HUES64 (cell line): ENCODE measurements around the gene CFAP46.

Experiments
- H3K27ac ChIP-seq: 2 replicates; pipeline ENCODE4 v1.7.0; 2013; ENCODE audit warnings: low read depth, low read length, inconsistent platforms
- H3K27me3 ChIP-seq: 2 replicates; pipeline ENCODE4 v1.6.1; 2013; ENCODE audit warnings: mild to moderate bottlenecking, low read length; ENCODE audit not compliant: insufficient read depth
- H3K36me3 ChIP-seq: 2 replicates; pipeline ENCODE4 v1.6.1; 2013; ENCODE audit warnings: mild to moderate bottlenecking, low read length; ENCODE audit not compliant: insufficient read depth
- H3K4me1 ChIP-seq: 2 replicates; pipeline ENCODE4 v1.6.1; 2013; ENCODE audit warnings: mild to moderate bottlenecking, low read length, moderate library complexity; ENCODE audit not compliant: insufficient read depth
- H3K4me3 ChIP-seq: 2 replicates; pipeline ENCODE4 v1.5.1; 2013; ENCODE audit warnings: mild to moderate bottlenecking, low read length, moderate library complexity
- H3K9ac ChIP-seq: 2 replicates; pipeline ENCODE4 v1.6.1; 2013; ENCODE audit warnings: mild to moderate bottlenecking, low read depth, low read length
- H3K9me3 ChIP-seq: 2 replicates; pipeline ENCODE4 v1.6.1; 2013; ENCODE audit warnings: low read depth, low read length; ENCODE audit not compliant: insufficient read depth
- WGBS: fragments of 150-250, 120-280 bp; methylation state at CpG from one replicate; pipeline ENCODE4 v1.1.7; 2013; ENCODE audit warnings: missing lambda C conversion rate; 5-methylcytosine and 5-hydroxymethylcytosine counted together

Gene CFAP46

DNA sequence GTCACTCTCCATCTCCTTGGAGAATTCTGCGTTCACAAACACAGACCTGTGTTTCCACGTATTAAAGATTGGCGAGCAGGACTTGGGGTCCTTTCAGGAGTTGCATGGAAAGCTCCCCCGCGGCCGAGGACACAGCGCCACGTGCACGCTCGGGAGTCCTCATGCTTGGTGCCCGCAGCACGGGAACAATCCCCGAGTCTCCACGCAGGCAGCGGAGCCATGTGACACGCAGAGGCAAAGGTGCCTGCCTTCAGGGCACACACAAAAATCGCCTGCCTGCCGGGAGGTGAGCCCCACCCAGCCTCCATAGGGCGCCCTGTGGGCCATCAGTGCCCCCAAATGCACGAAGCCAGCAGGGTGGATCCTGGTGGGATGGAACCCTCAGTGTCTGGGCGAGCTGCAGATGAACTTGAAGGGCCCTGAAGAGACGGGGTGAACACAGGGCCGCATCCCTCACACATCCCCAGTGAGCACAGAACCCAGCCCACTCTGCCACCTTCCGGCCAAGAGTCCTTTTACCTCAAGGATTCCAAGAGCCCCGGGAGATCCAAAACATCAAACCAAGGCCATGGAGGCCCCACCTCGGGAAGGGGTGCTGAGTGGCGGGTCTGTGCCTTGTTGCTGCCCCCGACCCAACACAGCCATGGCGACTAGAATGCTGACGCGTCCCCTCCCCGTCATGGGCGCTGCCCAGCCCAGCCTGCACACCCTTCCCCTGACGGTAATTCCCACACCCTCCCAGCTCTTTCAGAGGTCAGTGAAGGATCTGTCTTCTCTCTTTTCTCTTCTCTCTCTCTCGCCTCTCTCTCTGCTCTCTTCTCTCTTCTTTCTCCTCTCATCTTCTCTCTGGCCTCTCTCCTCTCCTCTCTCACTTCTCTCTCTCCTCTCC, 55.9 kb downstream of the CFAP46 start:
- WGBS, result 86% methylated on average over 35 of the region's 35 CpGs

DNA sequence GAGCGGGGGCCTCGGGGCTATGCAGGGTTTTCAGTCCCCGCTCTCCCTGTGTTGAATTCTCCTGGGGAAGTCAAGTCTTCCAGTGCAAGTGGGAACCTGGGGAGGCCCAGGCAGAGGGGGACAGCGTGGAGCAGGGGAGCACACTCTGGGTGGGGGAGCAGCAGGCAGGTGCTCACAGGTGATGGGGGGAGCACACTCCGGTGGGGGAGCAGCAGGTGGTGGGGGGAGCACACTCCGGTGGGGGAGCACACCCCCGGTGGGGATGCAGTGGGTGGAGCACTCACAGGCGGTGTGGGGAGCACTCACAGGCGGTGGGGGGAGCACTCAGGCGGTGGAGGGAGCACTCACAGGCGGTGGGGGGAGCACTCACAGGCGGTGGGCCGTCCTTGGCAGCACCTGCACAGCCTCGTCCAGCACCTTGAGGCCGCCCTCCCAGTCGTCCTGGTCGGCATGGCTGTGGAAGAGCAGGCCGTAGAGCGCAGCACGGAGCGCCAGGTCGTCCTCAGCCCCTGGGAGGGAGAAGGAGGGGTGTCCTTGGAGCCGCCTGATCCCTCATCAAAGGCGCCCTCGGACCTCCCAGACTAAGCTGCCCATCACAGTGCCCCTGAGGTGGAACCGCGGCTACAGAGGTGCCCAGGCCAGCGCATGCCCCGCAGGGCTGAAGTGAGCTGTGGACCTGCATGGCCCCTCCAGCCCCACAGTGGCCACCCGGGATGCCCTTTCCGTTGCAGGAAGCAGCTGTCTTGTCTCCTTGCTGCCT, 56.7 kb downstream of the CFAP46 start:
- no peak overlapping the region for H3K4me3 ChIP-seq
- no peaks in the 10 kb centered on the region for H3K9me3 ChIP-seq
- 93% methylated on average over 31 of the region's 31 CpGs for WGBS
- H3K27ac ChIP-seq, result no peak overlapping the region
- H3K27me3 ChIP-seq, result no peaks in the 10 kb centered on the region; the same call in 1 of the 2 replicates
- H3K36me3 ChIP-seq, result no peaks in the 10 kb centered on the region
- H3K9ac ChIP-seq, result no peak overlapping the region
- H3K4me1 ChIP-seq, result peaks cover 4% of the 10 kb centered on the region

More for the DNA sequence above, 55.9 kb downstream of the CFAP46 start:
- H3K4me1 ChIP-seq, result peaks cover 12% of the 10 kb centered on the region
- H3K27ac ChIP-seq, result no peak overlapping the region
- H3K27me3 ChIP-seq, result no peaks in the 10 kb centered on the region; the same call in 1 of the 2 replicates
- no peak overlapping the region for H3K4me3 ChIP-seq
- H3K9me3 ChIP-seq, result no peaks in the 10 kb centered on the region
- no peak overlapping the region for H3K9ac ChIP-seq
- H3K36me3 ChIP-seq, result no peaks in the 10 kb centered on the region

DNA sequence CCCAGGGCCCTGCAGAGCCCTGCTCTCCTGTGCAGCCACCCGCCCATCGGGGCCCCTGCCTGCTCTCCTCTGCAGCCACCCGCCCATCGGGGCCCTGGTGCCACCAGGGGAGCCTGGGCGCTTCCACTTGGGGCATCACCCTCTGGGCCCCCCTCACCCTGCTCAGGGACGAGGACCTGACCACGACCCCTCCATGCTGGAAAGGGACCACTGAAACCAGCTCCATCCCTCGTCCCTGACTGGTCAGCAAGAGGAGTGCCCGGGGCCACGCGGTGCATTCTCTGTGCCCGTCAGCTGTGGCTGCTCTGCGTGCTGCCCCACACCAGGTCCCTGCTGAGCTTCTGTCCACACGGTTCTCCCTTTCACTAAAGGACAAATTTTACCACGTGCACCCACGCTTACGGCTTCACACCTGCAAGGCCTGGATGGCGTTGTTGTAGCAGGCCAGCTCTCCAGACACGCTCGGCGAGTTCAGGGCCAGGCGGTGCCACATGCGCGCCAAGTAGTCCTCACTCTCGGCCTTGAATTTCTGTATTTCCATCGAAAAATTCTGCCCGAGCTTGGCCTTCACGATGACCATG, 57.6 kb downstream of the CFAP46 start:
- Histone ChIP-seq H3K4me1 (no peaks in the 10 kb centered on the region), H3K27me3 (no peaks in the 10 kb centered on the region; the same call in 1 of the 2 replicates), H3K9me3 (no peaks in the 10 kb centered on the region), H3K9ac (no peak overlapping the region), H3K36me3 (no peaks in the 10 kb centered on the region), H3K4me3 (no peak overlapping the region), H3K27ac (no peak overlapping the region)
- 94% methylated on average over 28 of the region's 28 CpGs for WGBS

DNA sequence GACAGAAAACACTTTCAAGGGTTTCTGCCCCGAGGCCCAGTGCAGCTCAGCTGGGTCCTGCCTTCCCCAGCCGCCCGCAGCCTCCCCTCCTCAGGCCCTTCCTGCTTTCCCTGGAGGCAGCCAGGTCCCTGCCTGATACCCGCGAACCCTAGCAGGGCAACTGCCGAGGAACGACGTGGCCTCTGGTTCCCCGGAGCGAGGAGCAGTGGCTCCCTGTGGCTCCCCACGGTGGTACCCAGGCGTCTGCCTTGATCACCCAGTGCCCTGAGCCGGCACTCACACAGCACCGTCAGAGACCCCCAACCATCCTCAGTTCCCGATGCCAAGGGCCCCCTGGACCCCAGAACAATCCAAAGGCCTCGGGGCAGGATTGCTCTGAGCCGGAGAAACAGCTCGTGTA, 58.3 kb downstream of the CFAP46 start:
- Histone ChIP-seq H3K9me3 (no peaks in the 10 kb centered on the region), H3K4me1 (no peaks in the 10 kb centered on the region; the same call in 1 of the 2 replicates), H3K27ac (no peak overlapping the region), H3K4me3 (no peak overlapping the region), H3K36me3 (no peaks in the 10 kb centered on the region), H3K27me3 (no peaks in the 10 kb centered on the region; the same call in 1 of the 2 replicates), H3K9ac (no peak overlapping the region)
- 90% methylated on average over 18 of the region's 18 CpGs for WGBS

DNA sequence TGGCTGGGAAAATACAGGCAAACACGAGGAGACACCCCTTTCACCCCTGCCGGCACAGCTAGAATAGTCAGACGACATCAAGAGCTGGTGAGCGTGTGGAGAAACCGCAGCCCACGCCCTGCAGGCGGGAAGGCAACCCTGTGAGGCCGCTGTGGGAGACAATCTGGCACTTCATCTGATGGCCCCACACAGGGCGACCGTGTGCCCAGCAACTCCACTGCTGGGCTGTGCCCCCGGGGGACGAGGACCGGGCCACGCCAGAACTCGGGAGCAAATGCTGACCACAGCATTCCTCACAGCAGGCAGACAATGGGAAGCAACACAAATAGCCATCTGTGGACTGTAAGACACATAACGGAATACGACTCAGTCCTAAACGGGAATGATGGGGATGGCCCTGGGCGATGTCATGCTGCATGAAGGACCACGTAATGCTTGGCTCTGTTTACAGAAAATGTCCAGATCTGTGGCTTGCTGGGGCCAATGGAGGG, 58.9 kb downstream of the CFAP46 start:
- H3K36me3 ChIP-seq, result no peaks in the 10 kb centered on the region
- no peak overlapping the region for H3K4me3 ChIP-seq
- WGBS, result 88% methylated on average over 20 of the region's 20 CpGs
- no peaks in the 10 kb centered on the region for H3K9me3 ChIP-seq
- H3K27ac ChIP-seq, result no peak overlapping the region
- no peak overlapping the region for H3K9ac ChIP-seq
- no peaks in the 10 kb centered on the region; the same call in 1 of the 2 replicates for H3K27me3 ChIP-seq
- H3K4me1 ChIP-seq, result peaks cover 2% of the 10 kb centered on the region; the same call in 1 of the 2 replicates

DNA sequence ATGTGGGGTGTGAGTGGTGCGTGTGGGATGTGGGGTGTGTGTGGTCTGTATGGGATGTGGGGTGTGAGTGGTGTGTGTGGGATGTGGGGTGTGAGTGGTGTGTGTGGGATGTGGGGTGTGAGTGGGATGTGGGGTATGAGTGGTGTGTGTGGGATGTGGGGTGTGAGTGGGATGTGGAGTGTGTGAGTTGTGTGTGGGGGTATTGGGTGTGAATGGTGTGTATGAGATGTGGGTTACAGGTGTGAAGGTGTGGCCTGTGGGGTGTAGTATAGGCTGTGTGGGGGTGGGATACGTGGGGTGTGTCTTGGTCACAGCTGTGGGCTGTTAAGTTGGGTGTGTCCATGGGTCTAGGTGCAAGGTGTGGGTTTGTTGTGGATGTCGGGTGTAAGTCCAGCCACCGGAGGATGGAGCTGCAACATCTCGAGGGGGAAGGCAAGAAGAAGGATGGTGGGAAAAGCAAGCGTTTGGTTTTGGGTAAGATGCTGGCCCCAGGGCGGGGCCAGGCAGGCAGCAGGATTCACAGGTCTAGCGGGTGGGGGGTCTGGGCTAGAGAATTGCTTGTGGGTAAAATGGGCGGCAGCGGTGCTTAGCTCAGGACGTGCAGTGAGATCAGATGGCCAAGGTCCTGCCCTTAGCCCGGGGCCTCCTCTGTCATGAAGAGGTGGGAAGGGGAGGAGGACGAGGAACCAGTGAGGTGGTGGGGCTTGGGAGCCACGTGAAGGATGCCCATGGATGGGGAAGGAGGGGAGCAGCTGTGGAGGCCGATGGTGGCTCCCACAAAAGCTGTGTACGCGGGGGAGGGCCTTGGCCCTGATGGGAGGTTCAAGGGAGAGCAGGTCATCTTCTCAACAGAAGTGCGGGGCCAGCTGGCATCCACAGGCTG, 60.1 kb downstream of the CFAP46 start:
- Histone ChIP-seq H3K36me3 (no peaks in the 10 kb centered on the region), H3K4me3 (no peak overlapping the region)

DNA sequence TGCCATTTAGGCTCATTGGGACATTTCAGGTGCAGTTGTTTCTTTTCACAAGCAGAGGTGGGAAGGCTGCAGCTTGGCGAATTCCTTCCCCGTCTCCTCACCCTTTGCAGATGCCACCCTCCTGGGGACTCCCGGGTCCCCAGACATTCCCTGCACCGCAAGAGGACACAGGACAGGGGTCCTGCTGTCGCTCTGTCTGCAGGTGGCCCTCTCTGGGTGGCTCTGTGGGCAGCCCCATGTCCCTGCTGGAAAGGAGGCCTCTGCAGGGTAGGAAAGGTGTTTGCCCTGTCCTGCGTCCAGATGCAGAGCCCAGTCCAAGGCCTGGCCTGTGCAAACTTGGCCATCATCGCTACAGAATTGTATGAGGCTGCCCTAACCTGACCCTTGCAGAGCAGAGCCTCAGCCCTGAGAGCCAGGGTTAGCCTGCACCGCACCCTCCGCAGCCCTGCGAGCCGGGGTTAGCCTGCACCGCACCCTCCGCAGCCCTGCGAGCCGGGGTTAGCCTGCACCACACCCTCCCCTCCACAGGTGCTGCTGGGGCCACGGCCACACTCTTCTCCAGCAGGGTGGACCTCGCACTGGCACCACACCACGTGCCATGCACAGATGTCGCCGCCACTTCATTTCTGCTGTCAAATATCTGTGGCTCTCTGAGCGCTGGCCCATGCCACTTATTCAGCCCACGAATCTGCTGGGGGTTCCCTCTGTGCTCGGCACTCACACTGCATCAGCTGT, 61.0 kb downstream of the CFAP46 start:
- Histone ChIP-seq H3K9ac (no peak overlapping the region), H3K36me3 (no peaks in the 10 kb centered on the region), H3K9me3 (no peaks in the 10 kb centered on the region), H3K27me3 (no peaks in the 10 kb centered on the region), H3K4me3 (no peak overlapping the region), H3K27ac (no peak overlapping the region), H3K4me1 (peaks cover 2% of the 10 kb centered on the region; the same call in 1 of the 2 replicates)
- WGBS, result 92% methylated on average over 23 of the region's 23 CpGs

More for the DNA sequence above, 60.1 kb downstream of the CFAP46 start:
- Histone ChIP-seq H3K27ac (no peak overlapping the region), H3K9me3 (no peaks in the 10 kb centered on the region), H3K27me3 (no peaks in the 10 kb centered on the region; the same call in 1 of the 2 replicates), H3K9ac (no peak overlapping the region), H3K4me1 (peaks cover 2% of the 10 kb centered on the region; the same call in 1 of the 2 replicates)
- 90% methylated on average over 18 of the region's 18 CpGs for WGBS

DNA sequence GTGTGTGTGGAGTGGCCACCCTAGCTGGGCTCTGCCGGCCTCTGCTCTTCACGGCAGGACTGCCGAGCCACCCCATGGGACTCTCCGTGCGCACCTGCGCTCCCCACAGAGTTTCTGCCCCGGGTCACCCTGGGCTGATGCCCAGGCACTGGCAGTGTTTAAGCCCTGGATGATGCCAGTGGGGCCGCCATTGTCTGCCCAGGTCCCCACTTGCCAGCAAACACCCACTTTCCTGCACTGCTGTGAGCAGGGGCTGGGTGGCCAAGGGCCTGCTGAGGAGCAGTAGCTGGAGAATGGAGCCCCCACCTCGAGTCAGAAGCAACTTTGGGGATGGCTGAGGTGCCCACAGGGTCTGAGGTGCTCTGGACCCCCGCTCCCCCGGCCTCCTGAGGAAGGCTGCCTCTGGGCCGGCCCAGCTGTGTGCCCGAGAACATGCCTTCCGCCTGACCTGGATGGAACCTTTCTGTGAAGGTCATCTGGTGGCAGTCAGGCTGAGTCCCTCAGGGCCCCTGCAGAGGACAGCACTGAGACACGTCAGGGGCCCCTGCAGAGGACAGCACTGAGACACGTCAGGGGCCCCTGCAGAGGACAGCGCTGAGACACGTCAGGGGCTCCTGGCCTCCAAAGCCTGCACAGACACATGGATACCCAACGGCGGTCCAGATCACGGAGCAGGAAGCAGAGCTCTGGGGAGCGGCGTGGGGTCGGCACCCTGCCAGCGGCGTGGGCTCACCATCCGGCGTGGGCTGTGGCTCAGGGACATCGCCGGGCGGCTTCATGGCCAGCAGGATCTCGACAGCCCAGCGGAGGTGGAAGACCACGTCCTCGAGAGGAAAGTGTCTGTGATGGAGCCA, 62.0 kb downstream of the CFAP46 start:
- H3K36me3 ChIP-seq, result no peaks in the 10 kb centered on the region
- WGBS, result 92% methylated on average over 35 of the region's 35 CpGs
- 0 out of 2 replicates have a peak, but pooled peaks cover 1% of the 10 kb centered on the region for H3K9me3 ChIP-seq
- no peaks in the 10 kb centered on the region for H3K27me3 ChIP-seq
- no peak overlapping the region for H3K9ac ChIP-seq
- H3K27ac ChIP-seq, result no peak overlapping the region
- no peak overlapping the region for H3K4me3 ChIP-seq
- peaks cover 2% of the 10 kb centered on the region; the same call in 1 of the 2 replicates for H3K4me1 ChIP-seq

DNA sequence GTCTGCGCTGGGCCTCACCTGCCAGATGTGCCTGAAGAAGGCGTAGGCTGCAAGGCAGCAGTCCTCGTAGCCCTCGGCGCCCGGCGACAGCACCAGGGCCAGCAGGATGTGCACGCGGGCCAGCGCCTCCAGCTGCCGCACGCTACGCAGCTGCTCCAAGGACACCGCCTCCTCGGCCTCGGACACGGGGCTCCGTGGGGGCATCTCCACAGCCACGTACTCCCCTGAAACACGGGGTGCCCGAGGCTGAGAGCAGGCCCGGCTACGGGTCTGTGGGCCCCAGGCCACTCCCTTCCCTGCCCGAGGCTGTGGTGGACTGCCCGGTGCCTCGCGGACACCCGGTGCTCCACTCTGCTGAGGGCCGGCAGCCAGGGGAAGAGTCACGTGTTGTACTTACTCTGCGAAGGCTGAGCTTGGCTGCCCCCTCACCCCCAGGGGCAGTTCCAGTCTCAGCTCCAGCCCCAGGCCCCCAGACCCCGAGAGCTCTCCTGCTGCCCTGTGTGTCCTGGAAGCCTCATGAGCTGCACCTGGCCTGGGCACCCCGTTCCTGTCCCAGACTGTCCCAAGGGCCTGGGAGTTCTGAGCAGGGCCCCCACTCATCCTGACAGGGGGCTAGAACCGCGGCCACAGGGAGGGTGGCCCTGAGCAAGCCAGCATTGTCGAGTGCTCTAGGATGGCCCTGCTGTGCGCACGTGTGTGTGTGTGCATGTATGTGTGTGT, 62.8 kb downstream of the CFAP46 start:
- H3K9ac ChIP-seq, result no peak overlapping the region
- 87% methylated on average over 38 of the region's 38 CpGs for WGBS
- H3K36me3 ChIP-seq, result no peaks in the 10 kb centered on the region
- H3K27me3 ChIP-seq, result no peaks in the 10 kb centered on the region
- H3K27ac ChIP-seq, result no peak overlapping the region
- H3K4me3 ChIP-seq, result no peak overlapping the region
- H3K9me3 ChIP-seq, result 0 out of 2 replicates have a peak, but pooled peaks cover 6% of the 10 kb centered on the region
- peaks cover 2% of the 10 kb centered on the region; the same call in 1 of the 2 replicates for H3K4me1 ChIP-seq
